K562 (cell line): ENCODE data around the gene MXRA7. TPM values are rescaled to one million over a fixed set of nuclear protein-coding genes. Genes with fewer than 3 reads are reported as not detected.
A peak's percentile ranks its signal among the peaks of the same experiment; 100 is the strongest.

Experiments used
- AFF1 ChIP-seq, 2 experiments: fragments of 450-650 bp; IDR thresholded peaks; 2 replicates each; pipeline ENCODE4 v1.6.1; 2018; ENCODE audit warnings: mild to moderate bottlenecking in 2 of 2, low read depth in 1 of 2; ENCODE audit not compliant: partially characterized antibody in 2 of 2
- CBFA2T3 ChIP-seq: fragments of 450-650 bp; IDR thresholded peaks from 2 replicates; pipeline ENCODE4 v1.6.1; 2017
- ERF ChIP-seq: fragments of 450-650 bp; formaldehyde crosslinking; IDR thresholded peaks from 2 replicates; pipeline ENCODE4 v1.4.0; 2020; ENCODE audit warnings: mild to moderate bottlenecking, mixed read lengths
- FOSL1 ChIP-seq: fragments of 200-800 bp; sonication (Bioruptor generic); conservative IDR thresholded peaks from 2 replicates; pipeline ENCODE4 v1.6.1; 2016; ENCODE audit warnings: missing genetic modification characterization, missing compliant biosample characterization
- MTA2 ChIP-seq: fragments of 450-650 bp; IDR thresholded peaks from 2 replicates; pipeline ENCODE4 v1.6.1; 2016; ENCODE audit warnings: low read depth
- SMC3 ChIP-seq: conservative IDR thresholded peaks from 2 replicates; pipeline ENCODE4 v1.6.1; 2011; ENCODE audit warnings: low read depth, low read length, improper control_type of control experiment; ENCODE audit not compliant: insufficient read depth
- TEAD4 ChIP-seq, 2 experiments: sonication (generic) in 1 of 2; formaldehyde crosslinking in 1 of 2; IDR thresholded peaks; 2 replicates each; pipeline versions ENCODE4 v1.6.1 to v1.8.0; 2012 to 2022; ENCODE audit warnings: borderline replicate concordance in 1 of 2, inconsistent platforms in 1 of 2, low read length in 1 of 2, mild to moderate bottlenecking in 1 of 2, missing genetic modification reagents in 1 of 2
- YY1 ChIP-seq, 3 experiments: IDR thresholded peaks; 2 replicates each; pipeline ENCODE4 v1.6.1; 2011; ENCODE audit warnings: low read length in 2 of 3, mild to moderate bottlenecking in 2 of 3, moderate library complexity in 2 of 3, borderline replicate concordance in 1 of 3, control low read depth in 1 of 3, low read depth in 1 of 3; ENCODE audit not compliant: insufficient read depth in 3 of 3, insufficient replicate concordance in 2 of 3, control insufficient read depth in 1 of 3, insufficient read length in 1 of 3; ENCODE audit errors: extremely low read depth in 1 of 3
- ZNF589 ChIP-seq: fragments of 200-800 bp; sonication (Bioruptor generic); IDR thresholded peaks from 2 replicates; pipeline ENCODE4 v1.6.1; 2016; ENCODE audit warnings: low read depth, missing genetic modification characterization, missing compliant biosample characterization
- polyA plus RNA-seq, 8 experiments: library from polyadenylated mRNA; depleted of rRNA in 4 of 8; stranded (reverse) in 5 of 8; unstranded in 3 of 8; fragments of >200 nt; fragmentation: Nextera tagmentation in 2 of 8; fragmentation: Illumina TruSeq in 1 of 8; extraction: Ambion mirVana in 2 of 8; extraction: Trizol in 1 of 8; gene quantifications; 2 replicates each; pipeline versions ENCODE4 v1.2.1 to v1.2.3, GENCODE V29; 2011 to 2014; ENCODE audit warnings: inconsistent platforms in 1 of 8, missing spikeins in 1 of 8
- total RNA-seq, 7 experiments: library from RNA; depleted of rRNA in 6 of 7; stranded (reverse); fragments of >200 nt in 6 of 7; fragmentation: Illumina TruSeq in 2 of 7; extraction: Trizol in 2 of 7; gene quantifications; 2 replicates each; pipeline versions ENCODE4 v1.2.1 to v1.2.3, GENCODE V29; 2011 to 2021; ENCODE audit warnings: low replicate concordance in 1 of 7

The MXRA7 gene
- total and polyA plus RNA-seq, 9 of the 15 experiments (the other 6 are each of a cell fraction or from before 2014, with no cell fraction given) = 2.6 to 38.4 (median 14.3) TPM

GRCh38 chr17:76654408-76654807 is 56.4 kb downstream of the MXRA7 start (continued):
- TF ChIP-seq TEAD4 (IDR thresholded peaks at IDR 0.05; ENCODE audit: low read length) (peak; percentile 53), TEAD4 (CRISPR knock-in tag; IDR thresholded peaks at IDR 0.05; ENCODE audit: borderline replicate concordance) (no peak), AFF1 (IDR thresholded peaks at IDR 0.05; ENCODE audit: low read depth in 1 of 2, partially characterized antibody in 2 of 2) (no peak), CBFA2T3 (peak; percentile 88), FOSL1 (peak; percentile 84), YY1 (IDR thresholded peaks at IDR 0.05; ENCODE audit: borderline replicate concordance in 1 of 3, control insufficient read depth in 1 of 3, extremely low read depth in 1 of 3, insufficient read depth in 3 of 3, insufficient read length in 1 of 3, insufficient replicate concordance in 2 of 3, low read depth in 1 of 3, low read length in 2 of 3) (no peak), ZNF589 (CRISPR knock-in tag) (no peak), ERF (no peak), SMC3 (no peak), MTA2 (peak; percentile 16; the same call in 1 of the 2 replicates)
